Hematopoietic multipotent progenitor cell treated with erythropoietin and hydrocortisone succinate and interleukin-3 and kit ligand, for 4 days (in vitro differentiated cells): ENCODE data around the gene DRC7.

Source experiments
- DNase-seq: peaks from one replicate; pipeline ENCODE4 v3.0.0-alpha.2; 2015

The DRC7 gene

GRCh38 chr16:57694725-57695679, at the start of gene DRC7:
TSS of gene DRC7 (plus strand) at chr16:57694806. CDS start at chr16:57697950, 3,144 bp downstream.
- peak; percentile 97 for DNase-seq

DNA sequence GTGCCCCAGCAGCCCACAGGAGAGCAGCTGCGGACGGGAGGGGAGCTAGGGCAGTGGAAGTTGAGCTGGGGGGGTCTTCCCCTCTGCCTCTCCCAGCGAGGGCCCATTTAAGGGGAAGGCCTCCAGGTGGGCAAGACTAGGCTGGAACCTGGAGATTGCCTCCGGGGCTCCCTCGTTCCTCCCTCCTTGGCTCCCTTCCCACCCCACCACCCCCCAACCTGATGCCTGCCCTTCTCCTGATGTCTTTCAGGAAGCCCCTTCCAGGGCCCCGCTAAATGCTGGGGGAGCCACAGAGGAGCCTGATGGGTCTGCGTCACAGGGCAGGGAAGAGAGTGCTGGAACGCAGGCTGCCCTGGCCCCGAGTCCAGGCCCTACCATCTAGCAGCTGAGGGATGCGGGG, 49.4 kb upstream of the DRC7 start:
- no peak for DNase-seq

- no peak for DNase-seq
Measured at GRCh38 chr16:57645691-57646387, 48.8 kb upstream of the DRC7 start.

- DNase-seq, result peak; percentile 64
Measured at GRCh38 chr16:57646388-57647039, 48.1 kb upstream of the DRC7 start.

- no peak for DNase-seq
Measured at GRCh38 chr16:57647136-57647875, 47.3 kb upstream of the DRC7 start.

- peak; percentile 35 for DNase-seq
Measured at GRCh38 chr16:57648125-57648524, 46.5 kb upstream of the DRC7 start.

- peak; percentile 93 for DNase-seq
Measured at GRCh38 chr16:57648581-57649442, 45.8 kb upstream of the DRC7 start.

- no peak for DNase-seq
Measured at GRCh38 chr16:57649443-57649751, 45.2 kb upstream of the DRC7 start.

- no peak for DNase-seq
Measured at GRCh38 chr16:57649846-57650245, 44.8 kb upstream of the DRC7 start.

DNA sequence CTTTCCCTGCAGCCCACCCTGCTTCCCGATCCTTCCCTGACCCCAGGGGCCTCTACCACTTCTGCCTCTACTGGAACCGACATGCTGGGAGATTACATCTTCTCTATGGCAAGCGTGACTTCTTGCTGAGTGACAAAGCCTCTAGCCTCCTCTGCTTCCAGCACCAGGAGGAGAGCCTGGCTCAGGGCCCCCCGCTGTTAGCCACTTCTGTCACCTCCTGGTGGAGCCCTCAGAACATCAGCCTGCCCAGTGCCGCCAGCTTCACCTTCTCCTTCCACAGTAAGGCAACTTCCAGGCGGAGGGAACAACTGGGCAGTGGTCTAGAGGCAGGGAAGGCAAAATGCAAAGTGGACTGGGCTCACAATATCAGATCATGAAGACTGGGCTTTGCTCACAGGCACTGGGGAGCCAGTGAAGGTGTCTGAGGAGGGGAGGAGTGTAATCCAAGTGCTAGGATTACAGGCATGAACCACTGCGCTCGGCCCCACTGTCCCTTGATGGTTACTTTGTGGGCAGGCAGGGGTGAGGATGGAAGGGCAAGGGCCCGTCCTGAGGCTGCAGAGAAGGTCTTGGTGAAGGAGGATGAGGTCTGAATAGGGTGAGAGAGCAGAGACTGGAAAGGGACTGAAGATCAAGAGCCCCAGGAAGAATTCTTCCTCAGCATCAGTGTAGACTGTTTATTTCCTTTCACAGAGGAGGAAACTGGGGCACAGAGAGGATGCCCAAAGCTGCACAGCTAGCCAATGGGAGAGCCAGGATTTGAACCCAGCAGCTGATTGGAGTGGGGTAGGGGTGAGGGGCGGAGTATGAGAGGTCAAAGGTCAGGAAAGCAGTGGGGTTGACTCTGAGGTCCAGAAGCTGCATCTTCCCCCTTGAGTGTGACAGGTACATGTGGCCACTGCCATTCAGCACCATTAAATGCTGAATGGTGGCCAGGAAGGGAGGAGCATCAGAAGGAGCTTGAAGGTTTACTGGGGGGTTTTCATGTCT, 43.0 kb upstream of the DRC7 start:
- no peak for DNase-seq

DNA sequence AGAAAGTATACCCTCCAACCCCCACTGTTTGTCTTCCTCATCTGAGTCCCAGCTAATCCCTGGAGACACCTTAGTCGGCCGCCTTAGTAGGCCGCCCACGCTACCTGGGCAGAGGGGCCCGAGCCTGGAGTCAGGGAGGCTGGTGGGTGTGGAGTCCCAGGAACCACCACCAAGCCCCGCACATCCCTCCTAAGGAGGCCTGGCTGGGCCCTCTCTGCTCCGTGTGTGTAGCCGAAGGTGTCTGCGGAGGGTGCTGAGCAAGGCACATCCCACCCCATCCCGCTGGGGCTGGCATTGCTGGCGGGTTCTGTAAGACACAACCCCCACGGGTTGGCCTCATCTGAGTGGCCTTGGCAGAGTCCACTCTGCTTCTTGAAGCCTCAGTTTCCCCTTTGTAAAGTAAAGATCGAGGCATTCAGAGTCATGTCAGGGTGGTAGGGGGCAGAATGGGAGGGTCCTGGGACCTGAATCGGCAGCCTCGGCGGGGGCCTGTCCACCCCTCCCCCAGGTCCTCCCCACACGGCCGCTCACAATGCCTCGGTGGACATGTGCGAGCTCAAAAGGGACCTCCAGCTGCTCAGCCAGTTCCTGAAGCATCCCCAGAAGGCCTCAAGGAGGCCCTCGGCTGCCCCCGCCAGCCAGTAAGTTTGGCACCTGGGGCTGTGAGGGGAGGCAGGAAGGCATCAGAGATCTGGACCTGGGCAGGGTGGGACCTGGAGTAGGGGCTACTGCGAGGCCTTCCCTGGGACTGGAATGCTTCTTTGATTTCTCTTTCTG, 41.7 kb upstream of the DRC7 start:
- no peak for DNase-seq

DNA sequence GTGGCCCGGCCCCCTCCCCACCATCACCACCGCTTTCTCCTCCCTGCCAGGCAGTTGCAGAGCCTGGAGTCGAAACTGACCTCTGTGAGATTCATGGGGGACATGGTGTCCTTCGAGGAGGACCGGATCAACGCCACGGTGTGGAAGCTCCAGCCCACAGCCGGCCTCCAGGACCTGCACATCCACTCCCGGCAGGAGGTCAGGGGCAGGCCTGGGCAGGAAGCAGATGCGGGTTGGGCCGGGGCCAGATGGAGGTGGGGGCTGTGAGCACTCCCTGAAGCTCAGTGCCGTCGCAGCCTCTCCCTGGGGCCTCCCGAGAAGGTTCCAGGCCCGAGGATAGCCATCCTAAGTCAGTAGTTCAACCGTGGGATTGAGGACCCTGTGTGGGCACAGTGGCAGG, 40.7 kb upstream of the DRC7 start:
- peak; percentile 47 for DNase-seq

- no peak for DNase-seq
Measured at GRCh38 chr16:57656342-57656955, 38.2 kb upstream of the DRC7 start.

- no peak for DNase-seq
Measured at GRCh38 chr16:57657228-57657627, 37.4 kb upstream of the DRC7 start.

GRCh38 chr16:57658130-57658877, 36.3 kb upstream of the DRC7 start:
- no peak for DNase-seq

- no peak for DNase-seq
Measured at GRCh38 chr16:57658878-57659674, 35.5 kb upstream of the DRC7 start.

- DNase-seq, result no peak
Measured at GRCh38 chr16:57660715-57661463, 33.7 kb upstream of the DRC7 start.
